ENCODE results near the gene SSR4.
A peak's percentile ranks its signal among the peaks of the same experiment; 100 is the strongest.
"Not testable (repeated sequence)": the region's sequence is repeated elsewhere in the genome, so short reads cannot be mapped to it uniquely, and the experiment has no call there.

The SSR4 gene

DNA sequence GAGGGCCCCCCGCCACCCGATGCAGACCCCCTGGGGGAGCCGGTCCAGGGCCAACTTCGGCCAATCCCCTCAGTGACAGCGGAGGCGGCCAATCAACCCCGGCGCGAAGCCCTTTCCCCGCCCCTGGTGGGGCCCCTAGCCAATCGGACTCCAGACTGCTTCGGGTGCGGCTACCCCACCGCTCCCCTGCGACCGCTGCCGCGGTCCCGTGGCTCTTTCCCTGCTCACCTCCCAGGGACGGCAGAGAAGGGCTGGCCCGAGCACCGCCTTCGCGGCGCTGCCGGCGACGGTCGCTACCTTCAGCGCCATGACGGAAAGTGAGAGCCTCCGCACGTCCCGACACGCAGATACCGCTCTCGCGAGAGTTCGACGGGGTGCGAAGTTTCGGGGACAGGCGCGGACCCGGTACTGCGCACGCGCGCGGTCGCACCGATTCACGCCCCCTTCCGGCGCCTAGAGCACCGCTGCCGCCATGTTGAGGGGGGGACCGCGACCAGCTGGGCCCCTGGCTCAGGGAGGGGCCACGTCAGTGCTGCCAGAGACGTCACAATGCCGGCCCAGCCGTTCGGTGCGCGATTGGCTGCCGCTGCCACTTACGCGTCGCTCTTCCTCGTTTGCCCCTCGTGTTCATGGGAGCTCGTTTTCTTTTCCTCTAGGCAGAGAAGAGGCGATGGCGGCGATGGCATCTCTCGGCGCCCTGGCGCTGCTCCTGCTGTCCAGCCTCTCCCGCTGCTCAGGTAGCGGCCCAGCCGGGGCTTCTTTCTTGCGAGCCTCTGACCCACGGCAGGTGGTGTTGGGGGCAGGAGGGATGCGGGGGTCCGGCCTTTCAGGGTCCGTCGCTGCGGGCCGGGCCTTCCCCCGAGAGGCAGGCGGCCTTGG, at the start of gene SSR4, which contains the start of gene IDH3G:
Gene SSR4, plus strand, starts transcription at position 651 of the 879 bp plus-strand sequence. Its CDS starts 20 bp downstream, at position 671.
Gene IDH3G, minus strand, starts transcription at position 358 of the 879 bp plus-strand sequence. Its CDS starts 49 bp downstream, at position 309.
- DNase-seq, result peak; percentile 95 to 96

GRCh38 chrX:153745067-153745433, 49.4 kb upstream of the SSR4 start:
- DNase-seq, result peak in 1 of 2 donors; percentile 2

DNA sequence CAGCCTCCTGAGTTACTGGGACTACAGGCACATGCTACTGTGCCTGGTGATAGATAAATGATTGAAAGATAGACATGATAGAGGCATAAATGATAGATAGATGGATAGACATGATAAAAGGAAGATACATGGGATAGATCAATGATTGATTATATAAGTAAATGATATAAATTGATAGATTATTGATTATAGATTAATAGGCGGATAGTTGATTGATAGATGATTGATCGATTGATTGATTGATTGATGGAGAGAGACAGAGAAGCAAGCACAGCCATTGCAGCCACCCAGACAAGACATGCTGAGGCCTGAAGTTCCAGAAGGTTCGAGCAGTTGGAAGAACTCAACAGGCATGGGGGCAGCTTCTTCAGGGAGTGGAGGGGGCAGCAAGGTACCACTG, 48.1 kb upstream of the SSR4 start:
- no peak for DNase-seq

DNA sequence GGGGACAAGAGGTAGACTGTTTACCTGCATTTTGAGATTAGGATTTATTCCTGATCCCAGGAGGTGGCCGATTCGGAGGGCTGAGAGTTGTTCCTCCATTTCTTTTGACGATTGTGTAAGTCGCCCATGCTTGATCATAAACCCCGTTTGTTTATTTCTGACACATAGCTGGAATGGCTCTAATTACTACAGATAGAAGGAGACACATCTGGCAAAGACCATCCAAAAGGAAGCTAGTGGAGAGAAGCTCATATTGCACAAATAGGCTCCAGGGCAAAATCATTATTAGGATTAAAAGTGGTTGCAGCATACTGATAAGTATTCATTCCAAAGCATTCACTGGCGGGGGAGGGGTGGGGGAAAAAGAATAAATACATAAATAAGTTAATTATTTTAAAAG, 47.5 kb upstream of the SSR4 start:
- DNase-seq, result not testable (repeated sequence)

DNA sequence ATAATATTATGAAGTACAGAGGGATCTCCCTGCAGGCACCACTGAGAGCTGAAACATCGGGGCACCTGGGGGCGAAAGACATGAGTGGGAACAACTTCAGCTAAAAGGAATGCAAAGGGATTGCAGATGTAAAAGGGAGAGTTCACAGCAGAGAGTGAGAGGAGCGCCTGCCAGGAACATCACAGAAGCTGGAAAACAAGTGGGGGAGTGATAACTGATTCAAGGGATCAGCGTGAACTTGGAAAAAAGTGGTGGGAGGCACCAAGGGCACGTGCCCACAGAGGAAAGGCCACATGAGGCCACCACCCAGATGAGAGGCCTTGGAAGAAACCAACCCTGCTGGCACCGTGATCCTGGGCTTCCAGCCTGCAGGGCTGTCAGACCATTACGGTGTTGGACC, 45.5 kb upstream of the SSR4 start:
- DNase-seq, result not testable (repeated sequence)

GRCh38 chrX:153750127-153750774, 44.2 kb upstream of the SSR4 start:
- DNase-seq, result no peak

- peak in 1 of 2 donors; percentile 3 for DNase-seq
These were observed 39.3 kb upstream of the SSR4 start for GRCh38 chrX:153755136-153755535.

DNA sequence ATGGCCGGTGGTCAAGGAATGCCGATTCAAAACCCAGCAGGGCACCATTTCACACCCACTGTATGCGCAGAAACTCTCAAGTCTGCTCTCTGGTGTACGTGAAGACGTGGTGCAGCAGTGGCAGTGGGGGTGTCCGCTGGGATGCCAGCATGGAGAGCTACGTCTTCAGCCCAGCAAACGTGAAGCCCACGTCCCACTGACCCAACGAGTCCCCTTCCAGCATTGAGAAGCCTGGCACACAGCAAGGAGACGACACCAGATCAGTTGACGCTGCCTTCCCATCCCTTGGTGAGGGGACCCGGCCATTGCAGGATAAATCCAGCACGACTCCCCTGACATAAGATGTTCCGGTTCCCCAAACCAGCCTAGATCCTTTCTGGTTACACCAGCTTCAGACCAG, 32.6 kb upstream of the SSR4 start:
- DNase-seq, result no peak

- no peak for DNase-seq
These were observed 31.8 kb upstream of the SSR4 start for GRCh38 chrX:153762626-153763173.

DNA sequence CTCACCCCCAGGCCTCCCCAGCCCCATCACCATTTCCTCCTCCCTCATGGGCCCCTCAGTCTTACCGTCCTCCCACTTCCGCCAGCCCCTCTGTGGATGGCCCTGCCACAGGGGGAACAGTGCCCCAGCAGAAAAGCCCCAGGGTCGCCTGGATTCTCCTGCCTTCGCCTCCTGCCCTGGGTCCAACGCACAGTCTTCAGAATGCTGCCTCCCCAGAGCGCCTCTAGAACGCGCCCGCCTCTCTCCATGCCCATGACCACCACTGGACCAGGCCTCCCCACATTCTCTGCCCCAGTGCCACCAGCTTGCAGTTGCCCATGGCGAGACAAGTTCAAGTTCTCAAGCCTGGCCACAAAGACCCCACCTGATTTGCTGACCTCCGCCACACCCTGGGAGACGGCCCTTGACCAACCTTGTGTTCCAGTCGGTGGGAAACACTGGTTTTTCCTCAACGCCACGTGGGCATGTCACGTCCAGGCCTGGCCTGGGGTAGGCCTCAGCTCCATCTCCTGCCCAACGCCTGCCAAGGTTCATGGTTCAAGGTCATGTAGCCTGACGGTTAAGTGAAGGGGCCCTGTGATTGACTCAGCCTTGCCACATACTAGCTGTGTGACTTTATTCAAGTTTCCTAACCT, 31.1 kb upstream of the SSR4 start:
- no peak for DNase-seq

- DNase-seq, result peak; percentile 73 to 74
These were observed 30.3 kb upstream of the SSR4 start, which contains the start of gene PLXNB3 for GRCh38 chrX:153763989-153764755. Gene PLXNB3, plus strand, starts transcription at chrX:153764249. Its CDS starts 1,287 bp downstream, at chrX:153765536.

- DNase-seq, result no peak
These were observed 29.7 kb upstream of the SSR4 start for GRCh38 chrX:153764786-153765137.

- no peak for DNase-seq
These were observed 29.1 kb upstream of the SSR4 start for GRCh38 chrX:153765138-153766079.

DNA sequence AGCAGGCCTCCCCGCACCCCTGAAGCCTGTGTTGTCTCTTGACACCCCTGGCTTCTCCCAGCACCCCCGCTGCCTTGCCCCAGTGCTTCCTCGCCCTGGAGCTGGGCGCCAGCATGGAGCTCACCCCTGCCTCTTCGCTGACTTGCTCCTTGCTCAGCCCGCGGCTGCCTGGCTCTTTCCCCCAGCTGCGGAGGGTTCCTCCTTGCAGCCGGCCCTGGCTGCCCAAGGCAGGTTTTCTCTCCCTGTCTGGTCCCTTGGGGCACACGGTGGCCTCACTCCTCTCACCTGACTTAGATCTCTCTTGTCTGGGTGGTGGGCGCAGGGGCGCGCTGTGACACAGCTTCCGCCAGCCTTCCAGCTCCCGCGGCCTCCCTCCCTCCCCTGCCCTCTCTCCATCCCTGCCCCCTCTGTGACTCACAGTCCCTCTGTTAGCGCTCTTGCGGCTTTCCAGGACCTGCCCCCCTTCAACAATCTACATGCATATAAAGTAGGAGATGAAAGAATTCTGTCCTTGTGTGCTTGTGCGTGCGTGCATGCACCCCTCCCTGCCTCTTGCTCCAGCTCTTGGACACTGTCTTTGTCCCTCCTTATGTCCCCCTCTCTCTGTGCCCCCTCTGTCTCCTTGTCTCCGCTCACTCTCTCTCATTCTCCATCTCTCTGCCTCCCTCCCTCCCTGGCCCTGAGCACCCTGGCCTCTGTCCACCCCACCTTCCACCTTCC, 28.2 kb upstream of the SSR4 start:
- DNase-seq, result no peak

GRCh38 chrX:153766871-153767673, 27.4 kb upstream of the SSR4 start:
- no peak for DNase-seq

- DNase-seq, result no peak
These were observed 26.8 kb upstream of the SSR4 start for GRCh38 chrX:153767674-153768055.

- no peak for DNase-seq
These were observed 25.9 kb upstream of the SSR4 start for GRCh38 chrX:153768311-153769157.

GRCh38 chrX:153769158-153769864, 25.2 kb upstream of the SSR4 start:
- DNase-seq, result no peak

All from CD4-positive, alpha-beta T cell treated with Interleukin-4 for 1 hour (primary cell).